RKO (cell line): ENCODE data around the gene PLA2G6.
"Not testable (repeated sequence)": the region's sequence is repeated elsewhere in the genome, so short reads cannot be mapped to it uniquely, and the experiment has no call there.

Experiments used
- DNase-seq: peaks from one replicate; pipeline ENCODE4 v3.0.0-alpha.2; 2016; ENCODE audit warnings: low spot score

The PLA2G6 gene

DNA sequence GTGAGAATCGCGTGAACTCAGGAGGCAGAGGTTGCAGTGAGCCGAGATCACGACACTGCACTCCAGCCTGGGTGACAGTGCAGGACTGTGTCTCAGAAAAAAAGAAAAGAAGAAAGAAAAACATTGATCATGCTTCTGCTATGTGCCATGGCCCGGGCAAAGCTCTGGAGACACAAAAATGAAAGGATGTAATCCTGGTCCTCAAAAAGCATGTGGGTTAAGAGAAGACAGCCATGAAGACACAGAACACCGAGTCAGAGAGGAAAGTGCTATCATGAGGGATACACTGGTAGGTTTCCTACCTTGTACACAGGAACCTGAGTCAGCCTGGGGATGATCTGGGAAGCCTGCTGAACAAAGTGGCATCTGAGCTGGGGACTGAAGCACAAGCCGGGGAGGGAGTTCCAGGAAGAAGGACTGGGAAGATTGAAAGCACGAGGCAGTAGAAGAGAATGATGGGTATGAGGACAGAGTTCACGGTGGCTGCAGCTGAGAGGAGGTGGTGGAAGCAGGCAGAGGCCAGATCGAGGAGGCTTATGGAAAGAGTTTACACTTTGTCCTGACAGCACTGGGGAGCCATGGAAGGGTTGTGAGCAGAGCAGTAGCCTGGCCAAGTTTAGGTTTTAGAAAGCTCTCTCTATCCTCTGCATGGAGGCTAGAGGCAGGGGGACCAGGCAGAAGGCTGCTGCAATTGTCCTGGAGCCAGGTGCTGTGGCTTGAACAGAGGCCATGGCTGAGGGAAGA, 10.3 kb upstream of the PLA2G6 start:
- no peak for DNase-seq

DNA sequence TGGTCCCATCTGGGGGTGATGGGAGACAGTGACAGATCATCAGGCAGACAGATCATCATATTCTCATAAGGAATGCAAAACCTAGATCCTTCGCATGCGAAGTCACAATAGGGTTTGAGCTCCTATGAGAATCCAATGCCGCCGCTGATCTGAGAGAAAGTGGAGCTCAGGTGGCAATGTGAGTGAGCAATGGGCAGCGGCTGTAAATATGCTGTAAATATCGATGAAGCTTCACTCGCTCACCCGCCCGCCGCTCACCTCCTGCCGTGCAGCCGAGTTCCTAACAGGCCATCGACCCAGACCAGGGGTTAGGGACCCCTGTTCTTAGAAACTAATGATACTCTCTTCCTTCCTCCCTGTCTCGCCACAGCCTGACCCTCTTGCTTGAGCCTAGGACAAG, 9.4 kb upstream of the PLA2G6 start:
- no peak for DNase-seq

DNA sequence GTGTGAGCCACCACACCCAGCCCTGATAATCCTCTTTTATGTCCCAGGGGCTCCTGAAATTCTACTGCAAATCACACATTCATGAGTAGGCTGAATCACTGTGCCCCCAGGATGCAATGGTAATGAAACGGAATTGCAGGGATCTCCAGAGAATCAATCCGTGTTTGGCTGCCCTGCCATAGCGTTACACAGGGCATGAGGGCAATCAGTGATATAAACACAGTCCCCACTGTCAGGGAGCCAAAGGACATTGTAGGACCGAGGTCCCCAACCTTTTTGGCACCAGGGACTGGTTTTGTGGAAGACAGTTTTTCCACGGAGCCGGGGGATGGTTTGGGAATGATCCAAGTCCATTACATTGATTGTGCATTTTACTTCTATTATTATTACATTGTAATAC, 9.0 kb upstream of the PLA2G6 start:
- DNase-seq = no peak

DNA sequence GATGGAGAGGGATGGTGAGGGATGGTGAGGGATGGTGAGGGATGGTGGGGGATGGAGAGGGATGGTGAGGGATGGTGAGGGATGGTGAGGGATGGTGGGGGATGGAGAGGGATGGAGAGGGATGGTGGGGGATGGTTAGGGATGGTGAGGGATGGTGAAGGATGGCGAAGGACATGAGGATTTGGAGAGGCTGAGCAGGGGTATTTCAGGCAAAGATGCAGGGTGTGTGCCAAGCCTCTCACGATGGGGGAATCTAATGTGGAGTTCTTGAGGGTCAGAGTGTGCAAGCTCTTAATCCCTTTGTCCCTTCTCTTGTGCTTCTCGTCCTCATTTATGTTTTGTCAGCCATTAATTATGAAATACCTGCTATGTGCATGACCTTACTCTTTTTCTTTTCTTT, 7.5 kb upstream of the PLA2G6 start:
- no peak for DNase-seq

DNA sequence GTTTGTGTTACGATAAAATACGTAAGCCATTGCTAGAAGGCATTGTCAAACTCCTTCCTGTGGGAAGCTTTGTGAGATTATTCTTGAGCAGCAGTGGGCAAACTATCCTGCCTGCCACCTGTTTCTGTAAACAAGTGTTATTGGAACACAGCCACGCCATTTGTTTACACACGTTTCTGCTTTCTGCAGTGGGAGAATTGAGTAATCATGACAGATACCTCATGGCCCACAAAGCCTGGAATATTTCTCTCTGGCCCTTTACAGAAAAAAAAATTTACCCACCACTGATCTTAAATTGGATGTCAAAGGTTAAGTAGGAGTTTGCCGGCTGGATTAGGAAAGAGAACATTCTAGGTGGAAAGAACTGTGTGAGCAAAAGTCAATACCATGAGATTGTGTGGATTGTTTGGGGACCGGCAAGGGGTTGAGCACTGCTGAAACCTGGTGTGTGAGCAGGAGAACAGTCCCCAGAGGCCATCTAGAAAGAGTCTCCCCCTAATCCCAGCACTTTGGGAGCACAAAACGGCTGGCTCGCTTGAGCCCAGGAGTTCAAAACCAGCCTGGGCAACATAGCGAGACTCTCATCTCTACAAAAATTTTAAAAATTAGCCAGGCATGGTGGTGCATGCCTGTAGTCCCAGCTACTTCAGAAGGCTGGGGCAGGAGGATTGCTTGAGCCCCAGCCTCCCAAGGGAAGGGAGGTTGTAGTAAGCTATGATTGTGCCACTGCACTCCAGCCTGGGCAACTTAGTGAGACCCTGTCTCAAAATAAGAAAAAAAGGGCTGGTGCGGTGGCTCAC, 6.0 kb upstream of the PLA2G6 start:
- DNase-seq = no peak

DNA sequence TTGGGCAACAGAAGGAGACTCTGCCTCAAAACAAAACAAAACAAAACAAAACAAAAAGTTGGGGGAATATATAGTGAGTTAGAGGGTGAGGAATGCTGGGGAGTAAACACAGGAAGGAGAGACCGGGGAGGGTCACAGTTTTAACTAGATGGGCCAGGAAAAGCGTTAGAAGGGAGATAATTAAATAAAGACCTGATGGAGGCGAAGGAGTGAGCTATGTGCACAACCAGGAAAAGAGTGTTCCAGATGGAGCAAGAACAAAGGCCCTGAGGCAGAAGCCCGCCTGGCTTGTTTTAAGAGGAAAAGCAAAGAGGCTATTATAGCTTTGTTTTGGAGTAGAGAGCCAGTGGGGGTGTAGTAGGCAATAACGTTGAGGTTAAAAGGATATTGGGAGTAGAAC, 4.8 kb upstream of the PLA2G6 start:
- DNase-seq = no peak

DNA sequence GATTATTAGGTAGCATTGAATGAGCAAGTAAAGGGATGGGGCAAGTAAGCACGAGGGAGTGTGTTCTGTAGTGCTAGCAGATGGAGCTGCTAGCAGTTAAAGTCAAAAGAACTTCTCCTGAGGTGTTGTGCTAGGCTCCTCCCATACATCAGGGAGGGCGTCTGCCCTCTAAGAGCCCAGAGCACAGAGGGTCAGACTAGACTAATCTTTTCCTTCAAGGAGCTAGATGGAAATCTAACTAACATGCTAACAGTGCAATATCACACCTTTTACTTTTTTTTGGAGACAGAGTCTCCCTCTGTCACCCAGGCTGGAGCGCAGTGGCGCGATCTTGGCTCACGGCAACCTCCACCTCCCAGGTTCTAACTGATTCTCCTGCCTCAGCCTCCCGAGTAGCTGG, 3.2 kb upstream of the PLA2G6 start:
- DNase-seq = no peak

DNA sequence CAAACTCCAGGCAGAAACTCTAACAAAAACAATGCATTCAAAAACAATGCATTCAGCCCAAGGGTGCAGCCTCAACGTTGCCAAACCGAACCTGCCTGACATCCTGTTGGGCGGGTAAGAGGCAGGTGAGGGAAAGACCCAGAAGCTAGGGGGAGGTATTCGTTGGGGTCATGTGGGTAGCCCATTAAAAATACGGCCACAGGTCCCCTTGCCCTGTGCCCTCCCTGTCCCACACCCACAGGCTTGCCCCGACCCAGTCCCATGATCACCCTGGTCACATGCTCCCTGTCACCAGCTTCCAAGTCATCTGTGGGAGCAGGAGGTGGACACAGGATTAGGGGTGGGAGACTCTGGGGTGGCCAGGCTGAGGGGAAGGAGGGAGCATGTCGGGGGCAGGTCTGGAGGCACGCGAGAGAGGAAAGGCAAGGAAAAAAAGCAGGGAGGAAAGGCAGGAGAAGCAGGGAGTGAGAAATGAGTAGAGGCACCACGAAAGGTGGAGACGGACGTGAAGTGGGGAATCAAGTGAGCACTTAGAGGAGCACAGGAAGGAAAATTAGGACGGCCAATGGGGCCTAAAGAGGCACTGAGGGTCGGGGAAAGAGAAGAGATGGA, 683 bp downstream of the PLA2G6 start:
- DNase-seq = peak; percentile 44

DNA sequence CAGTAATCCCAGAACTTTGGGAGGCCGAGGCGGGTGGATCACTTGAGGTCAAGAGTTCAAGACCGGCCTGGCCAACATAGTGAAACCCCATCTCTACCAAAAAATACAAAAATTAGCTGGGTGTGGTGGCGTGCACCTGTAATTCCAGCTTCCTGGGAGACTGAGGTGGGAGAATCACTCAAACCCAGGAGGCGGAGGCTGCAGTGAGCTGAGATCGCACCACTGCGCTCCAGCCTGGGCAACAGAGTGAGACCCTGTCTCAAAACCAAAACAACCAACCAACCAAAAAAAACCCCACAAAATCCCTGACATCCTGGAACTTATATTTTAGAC, 3.1 kb downstream of the PLA2G6 start:
- DNase-seq = not testable (repeated sequence)

DNA sequence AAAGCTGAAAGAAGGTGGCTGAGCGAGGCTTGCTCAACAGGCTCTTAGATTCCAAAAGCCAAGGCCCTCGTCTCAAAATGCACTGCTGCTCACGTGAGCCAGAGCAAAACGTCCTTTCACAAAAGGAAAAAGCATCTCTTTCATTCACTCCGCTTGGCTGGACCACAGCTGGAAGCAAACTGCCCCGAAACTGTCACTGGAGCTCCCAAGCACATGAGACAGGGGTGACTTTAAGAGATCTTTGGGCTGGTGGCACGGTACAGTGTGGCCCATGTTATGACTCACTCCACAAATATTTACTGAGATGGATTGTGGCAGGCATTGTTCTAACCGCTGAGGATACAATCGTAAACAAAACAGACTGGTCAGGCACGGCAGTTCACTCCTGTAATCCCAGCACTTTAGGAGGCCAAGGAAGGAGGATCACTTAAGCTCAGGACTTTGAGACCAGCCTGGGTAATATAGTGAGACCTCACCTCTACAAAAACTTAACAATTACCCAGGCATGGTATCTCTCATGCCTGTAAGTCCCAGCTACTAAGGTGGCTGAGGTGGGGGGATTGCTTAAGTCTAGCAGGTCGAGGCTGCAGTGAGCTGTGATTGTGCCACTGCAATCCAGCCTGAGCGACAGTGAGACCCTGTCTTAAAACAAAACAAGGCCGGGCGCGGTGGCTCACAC, 3.6 kb downstream of the PLA2G6 start:
- peak; percentile 79 for DNase-seq

DNA sequence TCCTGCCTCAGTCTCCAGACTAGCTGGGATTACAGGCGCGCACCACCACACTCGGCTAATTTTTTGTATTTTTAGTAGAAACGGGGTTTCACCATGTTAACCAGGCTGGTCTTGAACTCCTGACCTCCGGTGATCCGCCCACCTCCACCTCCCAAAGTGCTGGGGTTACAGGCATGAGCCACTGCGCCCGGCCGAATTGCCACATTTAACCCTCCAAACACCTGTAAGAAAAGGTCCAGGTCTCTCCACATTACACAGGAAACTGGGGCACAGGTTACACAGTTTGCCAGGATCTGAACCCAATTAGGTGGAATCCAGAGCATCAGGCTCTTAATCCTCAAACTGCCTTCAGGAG, 4.1 kb downstream of the PLA2G6 start:
- DNase-seq = not testable (repeated sequence)

DNA sequence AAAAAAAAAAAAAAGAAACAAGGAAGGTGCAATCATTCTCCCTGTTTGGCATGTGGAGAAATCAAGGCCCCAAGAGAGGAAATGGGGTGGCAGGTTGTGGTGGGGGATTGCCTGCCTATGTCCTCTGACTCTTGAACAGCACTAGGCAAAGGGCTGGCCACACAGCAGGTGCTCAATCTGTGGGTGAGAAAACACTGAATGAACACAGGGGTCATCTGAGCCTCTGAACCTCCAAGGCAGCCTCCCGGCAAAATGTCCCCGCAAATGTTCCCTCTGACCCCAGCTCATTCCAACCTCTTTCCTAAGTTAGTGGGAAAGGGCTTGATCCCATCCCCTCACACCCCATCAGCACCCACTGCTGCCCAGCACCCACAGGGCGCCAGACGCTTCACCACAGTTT, 4.6 kb downstream of the PLA2G6 start:
- no peak for DNase-seq

DNA sequence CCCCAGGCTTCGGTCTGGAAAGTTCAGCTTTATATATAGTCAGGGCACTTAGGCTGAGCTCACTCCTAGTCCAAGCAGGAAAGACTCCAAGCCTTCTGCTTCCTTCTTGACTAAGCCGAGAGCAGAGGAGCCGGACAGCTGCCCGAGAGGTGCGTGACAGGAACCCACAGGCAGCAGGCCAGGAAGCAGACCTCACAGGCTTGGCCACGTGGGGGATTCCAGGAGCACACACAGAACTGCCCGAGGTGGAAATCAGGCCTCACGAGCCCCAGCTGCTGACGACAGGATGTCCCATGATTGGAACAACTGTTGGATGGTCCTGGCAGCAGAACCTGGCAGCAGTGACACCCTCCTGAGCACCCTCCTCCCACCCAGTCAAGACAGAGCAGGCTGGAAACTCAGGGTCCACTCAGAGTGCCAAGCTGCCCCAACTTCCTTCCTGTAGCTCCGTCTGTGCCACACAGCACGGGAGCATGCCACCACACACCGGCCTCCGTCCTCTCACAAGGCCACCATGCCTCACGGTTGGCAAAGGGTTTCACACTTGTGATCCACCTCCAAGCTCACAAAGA, 5.4 kb downstream of the PLA2G6 start:
- DNase-seq = no peak

DNA sequence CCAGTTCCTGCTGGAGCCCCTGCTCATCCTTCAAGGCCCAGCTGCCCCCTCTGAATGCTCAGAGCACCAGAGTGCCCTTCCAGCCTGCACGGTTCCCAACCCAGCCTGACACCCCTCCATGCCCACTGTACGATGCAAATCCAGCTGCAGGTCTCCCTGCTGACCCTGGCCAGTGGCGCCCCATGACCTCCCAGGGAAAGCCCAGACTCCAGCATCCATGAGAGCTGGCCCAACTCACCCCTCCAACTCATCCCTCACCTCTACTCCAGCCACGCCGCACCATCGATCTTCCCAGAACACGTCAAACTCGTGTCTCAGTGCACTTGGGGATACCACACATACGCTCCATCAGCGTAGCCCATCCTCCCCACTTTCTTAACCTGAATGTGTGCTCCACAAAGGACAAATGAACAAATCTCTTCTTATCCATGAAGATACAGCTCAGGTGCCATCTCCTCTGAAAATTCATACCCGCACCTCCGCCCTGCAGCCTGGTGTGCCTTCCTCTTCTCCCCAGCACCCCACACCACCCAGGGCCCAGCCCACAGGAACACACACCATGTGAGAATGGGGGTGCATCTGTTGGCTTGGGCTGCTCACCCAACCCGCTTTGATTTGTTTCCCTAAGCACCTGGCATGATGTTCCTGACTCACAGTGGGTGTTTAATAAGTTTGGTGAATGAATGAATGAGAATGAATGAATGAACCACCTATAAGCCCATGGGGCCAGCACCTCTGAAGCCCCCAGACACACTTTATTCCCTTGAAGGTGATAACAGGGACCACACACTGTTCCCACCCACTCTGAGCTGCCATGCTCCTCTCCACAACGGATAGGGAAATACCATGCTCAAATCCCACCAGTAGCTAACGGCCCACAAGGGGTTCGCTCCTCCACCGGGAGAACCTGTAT, 6.2 kb downstream of the PLA2G6 start:
- DNase-seq = no peak

DNA sequence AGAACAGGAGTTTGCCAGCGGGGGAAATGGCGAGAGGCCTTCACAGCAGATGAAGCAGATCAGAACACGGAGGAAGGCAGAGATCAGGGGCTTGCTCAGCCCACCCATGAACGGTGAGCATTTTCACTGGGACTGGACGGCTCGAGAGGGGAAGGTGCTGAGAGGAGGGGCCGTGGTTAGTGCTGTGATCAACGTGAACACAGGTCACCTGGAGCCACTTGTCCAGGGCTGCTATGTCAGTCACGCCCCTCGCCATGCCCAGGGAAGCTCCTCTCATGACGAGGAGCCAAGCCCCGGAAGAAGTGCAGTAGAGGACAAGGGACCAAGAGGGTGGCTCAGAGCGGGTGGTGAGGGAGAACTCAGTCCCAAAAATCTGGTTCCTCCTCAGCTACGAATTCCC, 7.0 kb downstream of the PLA2G6 start:
- no peak for DNase-seq

DNA sequence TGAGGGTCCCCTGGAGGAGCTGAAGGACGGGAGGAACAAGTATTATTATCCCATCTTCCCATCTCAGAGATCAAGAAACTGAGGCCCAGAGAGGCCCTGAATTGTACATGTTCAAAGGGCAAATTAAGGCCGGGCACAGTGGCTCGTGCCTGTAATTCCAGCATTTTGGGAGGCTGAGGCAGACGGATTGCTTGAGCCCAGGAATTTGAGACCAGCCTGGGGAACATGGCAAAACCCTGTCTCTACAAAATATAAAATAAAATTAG, 8.1 kb downstream of the PLA2G6 start:
- DNase-seq = no peak

DNA sequence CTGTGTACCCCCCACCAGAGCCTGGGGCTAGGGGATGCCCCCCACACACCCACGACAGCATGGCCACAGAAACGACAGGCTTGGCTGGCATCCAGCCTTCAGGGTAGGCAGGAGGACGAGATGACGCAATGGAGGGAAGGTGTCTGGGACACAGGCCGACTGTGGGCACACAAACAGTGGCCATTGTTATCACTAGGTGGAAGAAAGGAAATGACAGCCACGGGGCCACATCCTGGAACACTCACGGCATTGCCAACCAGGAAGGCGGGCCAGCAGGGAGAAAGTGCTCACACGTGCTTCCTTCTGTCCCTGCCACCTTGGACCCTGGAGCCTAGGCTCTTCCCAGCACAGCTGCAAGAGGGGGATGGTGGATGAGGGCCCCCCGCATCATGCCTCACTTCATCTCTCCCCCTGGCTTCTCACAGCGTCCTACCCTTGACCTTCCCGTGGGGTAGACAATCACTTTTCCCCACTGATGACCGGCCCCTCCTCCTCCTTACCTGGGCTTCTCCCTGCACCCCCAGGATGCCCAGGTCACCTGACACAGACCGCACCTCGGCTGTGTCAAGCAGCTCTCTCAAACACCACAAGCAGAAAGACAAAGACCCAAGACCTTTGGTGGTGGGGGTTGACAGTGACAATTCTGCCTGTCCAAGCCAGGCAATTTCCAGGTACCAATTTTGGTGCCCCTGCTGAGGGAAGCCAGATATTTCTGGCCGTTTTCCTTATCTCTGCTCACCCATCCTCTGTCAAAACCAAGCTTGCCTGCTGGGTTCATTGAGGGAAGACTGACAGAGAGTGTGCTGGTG, 8.6 kb downstream of the PLA2G6 start:
- DNase-seq = no peak

DNA sequence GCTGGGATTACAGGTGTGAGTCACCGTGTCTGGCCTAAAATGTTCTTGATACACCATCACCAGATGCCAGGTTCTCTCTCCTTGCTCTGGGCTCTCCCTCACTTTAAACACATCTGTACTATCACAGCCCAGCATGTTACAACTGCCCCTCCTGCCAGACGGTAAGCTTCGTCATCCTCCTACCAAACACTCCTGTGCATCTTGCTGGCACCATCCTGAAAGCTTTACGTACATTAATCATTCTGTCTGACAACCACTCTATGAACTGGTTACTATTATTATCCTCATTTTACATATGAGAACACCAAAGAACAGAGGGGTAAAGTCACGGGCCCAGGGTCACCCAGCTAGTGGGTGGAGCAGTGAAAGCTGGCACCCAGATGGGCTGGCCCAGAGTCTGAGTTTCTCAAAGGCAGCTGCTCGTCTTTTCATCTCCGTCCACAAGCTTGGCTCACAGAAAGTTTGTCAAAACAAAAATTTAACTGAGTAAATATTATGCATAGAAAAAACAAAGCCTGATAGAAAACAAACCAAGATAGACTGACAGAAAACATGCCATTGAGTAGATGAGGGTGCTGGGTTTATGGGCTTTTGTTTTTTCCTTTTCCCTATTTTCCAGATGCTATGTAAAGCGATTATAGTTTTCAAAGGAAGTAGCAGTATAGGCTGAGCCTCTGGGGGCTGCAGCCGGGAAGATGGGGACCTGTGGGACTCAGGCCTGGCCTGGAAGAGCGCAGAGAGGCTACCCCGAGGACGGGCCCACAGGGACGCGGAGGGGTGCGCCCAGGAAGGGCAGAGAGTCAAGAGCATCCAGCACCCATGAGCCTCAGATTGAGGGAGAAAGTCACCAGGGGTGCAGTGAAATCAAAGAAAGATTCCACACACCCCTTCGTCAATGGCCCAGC, 9.5 kb downstream of the PLA2G6 start:
- no peak for DNase-seq

DNA sequence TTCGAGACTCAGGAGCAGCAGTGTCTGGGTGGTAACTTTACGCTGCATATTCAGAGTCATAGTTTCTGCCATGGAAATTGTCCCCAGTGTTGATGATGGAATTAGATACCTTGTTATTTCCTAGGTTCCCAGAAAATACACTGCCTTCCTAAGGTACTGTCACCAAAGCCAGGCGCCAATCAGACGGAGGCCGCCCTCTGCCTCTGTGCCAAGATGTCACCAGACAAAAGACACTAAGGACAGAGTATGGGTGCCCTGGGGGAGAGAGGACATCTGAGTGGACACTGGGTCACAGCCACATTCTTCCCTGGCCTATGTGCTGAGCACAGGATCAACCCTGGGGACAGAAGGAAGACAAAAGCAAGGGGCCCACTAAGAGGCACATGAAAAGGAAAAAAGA, 11.2 kb downstream of the PLA2G6 start:
- no peak for DNase-seq

DNA sequence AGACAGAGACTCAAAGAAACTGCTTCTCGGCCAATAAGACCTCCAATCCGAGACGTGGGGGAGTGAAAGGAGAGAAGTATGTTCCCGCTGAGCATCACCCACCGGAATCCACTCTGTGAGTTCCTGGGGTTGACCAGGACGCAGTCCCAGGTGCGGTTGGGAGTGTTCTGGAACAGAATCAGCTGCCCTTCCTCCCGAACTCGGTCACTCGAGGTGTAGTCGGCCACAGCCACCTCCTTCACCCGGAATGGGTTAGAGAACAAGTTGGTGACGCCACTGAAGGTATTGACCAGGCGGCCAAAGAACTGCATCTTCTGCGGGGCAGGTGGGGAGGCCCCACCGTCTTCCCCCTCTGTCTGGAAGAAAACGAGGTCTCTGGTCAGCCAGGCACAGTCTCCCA, 12.5 kb downstream of the PLA2G6 start:
- DNase-seq = no peak
